Left ventricle myocardium superior (tissue), 1 donor: ENCODE data around the gene MINDY4. TPM values are rescaled to one million over a fixed set of nuclear protein-coding genes. Genes with fewer than 3 reads are reported as not detected.

ENCODE experiments used
- ATAC-seq: fragments of 200-7000 bp; cut with Tn5 transposase; one replicate; pipeline ENCODE4 v1.9.1; 2020; ENCODE audit warnings: mild to moderate bottlenecking, moderate library complexity
- DNase-seq: peaks from one replicate; pipeline ENCODE4 v3.0.0-alpha.2; 2020
- intact Hi-C: fragments of 100-400 bp; cut with micrococcal nuclease; formaldehyde crosslinking; loops from one replicate; pipeline ENCODE4 v1.11.0; 2022
- long read RNA-seq: library from polyadenylated mRNA; unstranded; transcript quantifications from one replicate; pipeline ENCODE4 v2.0.0, GENCODE V29; 2021
- total RNA-seq: library from RNA; stranded (reverse); fragmentation: NEBNext Ultra II Directional; extraction: Animal tissue kit (Norgen Biotek cat#: 25700); gene quantifications from one replicate; pipeline ENCODE4 v1.2.1, GENCODE V29; 2021
- donor health status: DM: no; HTN: yes; CAD: no; lungs with severe emphysema.

The MINDY4 gene
- total RNA-seq: 4.9 TPM
- long read RNA-seq, partial matches to known transcripts: 0 of 2 reads
- long read RNA-seq, other reads (novel, unspliced or antisense): 1 of 2 reads

DNA sequence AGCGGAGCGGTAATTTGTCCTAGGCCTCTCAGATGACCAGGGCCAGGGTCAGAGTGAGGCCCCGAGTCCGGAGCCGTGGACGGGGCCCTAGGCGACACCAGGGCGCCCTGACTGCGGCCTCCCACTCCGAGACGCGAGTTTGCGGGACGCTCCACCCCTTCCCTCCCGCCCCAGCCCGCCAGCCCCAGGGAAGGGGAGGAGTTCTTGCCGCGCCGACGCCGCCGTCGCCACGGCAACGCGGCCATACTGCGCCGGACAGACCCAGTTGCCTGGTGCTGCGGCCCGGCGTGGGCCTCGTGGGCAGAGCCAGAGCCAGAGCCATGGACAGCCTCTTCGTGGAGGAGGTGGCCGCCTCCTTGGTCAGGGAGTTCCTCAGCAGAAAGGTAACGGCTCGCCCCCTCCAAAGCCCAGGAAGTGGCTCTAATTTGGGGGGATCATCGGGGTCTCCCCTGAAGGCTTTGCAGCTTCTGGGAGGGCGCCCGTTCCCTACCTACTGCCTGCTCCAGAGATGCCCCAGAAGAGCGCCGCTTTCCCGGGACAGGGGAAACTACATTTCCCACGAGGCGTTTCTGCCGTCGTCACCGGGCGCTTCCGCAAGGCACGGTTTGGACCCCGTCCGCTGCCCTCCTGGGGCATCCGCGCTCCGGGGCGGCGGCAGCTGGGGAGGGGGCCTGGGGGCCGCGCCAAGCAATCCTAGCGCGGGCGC is at the start of gene MINDY4:
TSS of gene MINDY4 (plus strand) at position 244 of the 706 bp plus-strand sequence. CDS start at position 321, 77 bp downstream.
- DNase-seq: peak; percentile 92
- intact Hi-C loops: no loop called here
- peak; percentile 97 for ATAC-seq

- no peak for DNase-seq
- no peak for ATAC-seq
These were observed 49.0 kb upstream of the MINDY4 start for GRCh38 chr7:30722187-30722586.

DNA sequence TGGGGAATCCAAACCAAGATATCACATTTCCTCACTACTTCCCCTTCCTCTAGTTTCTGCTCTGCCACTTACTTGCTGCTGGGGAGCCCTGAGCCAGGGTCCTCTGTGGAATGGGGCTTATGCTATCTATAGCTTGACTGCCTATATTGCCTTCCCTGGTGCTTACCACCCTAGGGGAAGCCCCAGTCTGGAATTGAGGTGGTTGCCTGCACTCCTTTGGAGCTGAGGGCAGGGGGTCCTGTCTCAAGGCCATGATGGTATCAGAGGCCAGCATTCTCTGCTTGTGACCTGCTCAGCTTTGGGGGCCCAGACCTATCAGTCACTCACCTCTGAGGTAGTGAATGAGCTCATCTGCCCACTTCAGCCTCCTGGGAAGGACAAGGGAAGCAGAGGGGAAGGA is 48.5 kb upstream of the MINDY4 start:
- no peak for ATAC-seq
- DNase-seq: no peak
- intact Hi-C loops: no loop called here

More at GRCh38 chr7:30722187-30722586, 49.0 kb upstream of the MINDY4 start:
- intact Hi-C loops: no loop called here

- DNase-seq (no peak), ATAC-seq (no peak)
- intact Hi-C loops: no loop called here
These were observed 47.4 kb upstream of the MINDY4 start for GRCh38 chr7:30723776-30724175.

GRCh38 chr7:30726296-30727006 is 44.8 kb upstream of the MINDY4 start:
- intact Hi-C loops: no loop called here
- ATAC-seq: no peak

GRCh38 chr7:30727061-30727945 is 43.9 kb upstream of the MINDY4 start:
- no peak for ATAC-seq
- intact Hi-C loops: no loop called here
- no peak for DNase-seq

More at GRCh38 chr7:30726296-30727006, 44.8 kb upstream of the MINDY4 start:
- DNase-seq: no peak

- intact Hi-C loops: no loop called here
- no peak for DNase-seq
- ATAC-seq: no peak
These were observed 42.6 kb upstream of the MINDY4 start for GRCh38 chr7:30728591-30729100.

- intact Hi-C loops: no loop called here
- ATAC-seq: peak; percentile 66
These were observed 41.6 kb upstream of the MINDY4 start for GRCh38 chr7:30729642-30730041.

DNA sequence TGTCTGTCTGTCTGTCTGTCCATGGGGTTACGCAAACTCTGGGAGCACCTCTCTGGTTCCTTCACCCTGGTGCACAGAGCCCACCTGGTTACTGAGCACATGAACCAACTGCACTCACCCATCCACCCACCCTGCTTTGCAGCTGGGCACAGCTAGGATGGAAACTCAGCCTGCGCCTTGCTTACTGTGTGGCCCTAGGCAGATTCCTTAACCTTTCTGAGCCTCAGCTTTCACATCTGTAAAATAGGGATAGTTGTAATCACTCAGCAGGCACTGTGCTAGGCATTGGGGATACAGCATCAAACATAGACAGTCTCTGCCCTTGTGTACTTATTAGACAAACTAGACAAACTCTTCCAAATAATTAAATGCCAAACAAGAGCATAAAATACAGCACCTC is 41.1 kb upstream of the MINDY4 start:
- intact Hi-C loops: no loop called here
- ATAC-seq (no peak), DNase-seq (no peak)

More at GRCh38 chr7:30729642-30730041, 41.6 kb upstream of the MINDY4 start:
- no peak for DNase-seq

- DNase-seq: no peak
- intact Hi-C loops: no loop called here
- no peak for ATAC-seq
These were observed 40.2 kb upstream of the MINDY4 start for GRCh38 chr7:30730996-30731395.

DNA sequence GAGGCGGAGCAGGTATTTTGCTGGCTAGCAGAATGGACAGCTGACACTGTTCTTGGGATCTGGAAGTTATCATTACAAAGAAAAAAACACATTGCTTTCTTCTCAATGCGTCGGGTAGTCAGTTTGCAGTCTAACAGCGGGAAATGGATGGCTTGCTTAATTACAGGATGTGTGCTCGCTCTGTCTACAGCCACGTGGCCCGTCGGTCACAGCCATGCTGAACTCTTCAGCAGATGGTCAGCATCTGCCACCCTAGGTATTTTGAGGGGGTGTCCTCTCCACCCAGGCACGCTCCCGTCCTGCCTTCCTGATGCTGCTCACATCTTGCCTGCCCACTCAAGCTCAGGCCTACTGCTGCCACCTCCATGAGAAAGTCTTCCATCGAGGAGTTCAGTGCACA is 39.6 kb upstream of the MINDY4 start:
- intact Hi-C loops: no loop called here

DNA sequence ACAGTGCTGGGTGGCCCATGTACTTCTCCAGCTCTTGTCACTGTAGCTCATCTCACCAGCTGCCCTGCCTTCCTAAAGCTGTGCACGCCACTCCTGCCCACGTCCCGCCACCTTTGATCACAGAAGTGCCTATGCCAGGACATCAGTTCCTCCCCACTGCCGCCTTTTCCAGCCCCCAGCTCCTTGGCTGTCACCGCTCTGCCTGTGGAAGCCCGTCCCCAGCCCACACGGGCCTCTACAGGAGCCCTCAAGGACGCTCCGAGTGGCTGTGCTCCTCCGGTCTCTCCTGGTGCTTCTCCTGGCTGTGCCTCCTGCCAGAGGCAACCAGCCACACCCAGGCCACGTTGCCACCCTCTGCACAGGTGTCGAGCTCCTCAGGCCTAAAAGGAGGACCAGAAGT is 38.6 kb upstream of the MINDY4 start:
- intact Hi-C loops: no loop called here
- DNase-seq: no peak
- no peak for ATAC-seq

More for the DNA sequence above, 39.6 kb upstream of the MINDY4 start:
- no peak for DNase-seq
- no peak for ATAC-seq

GRCh38 chr7:30733216-30733615 is 38.0 kb upstream of the MINDY4 start:
- no peak for DNase-seq
- intact Hi-C loops: no loop called here
- ATAC-seq: no peak

- intact Hi-C loops: no loop called here
- ATAC-seq: no peak
- no peak for DNase-seq
These were observed 37.5 kb upstream of the MINDY4 start for GRCh38 chr7:30733691-30734090.

- intact Hi-C loops: no loop called here
- ATAC-seq: no peak
- no peak for DNase-seq
These were observed 36.7 kb upstream of the MINDY4 start for GRCh38 chr7:30734497-30734896.

DNA sequence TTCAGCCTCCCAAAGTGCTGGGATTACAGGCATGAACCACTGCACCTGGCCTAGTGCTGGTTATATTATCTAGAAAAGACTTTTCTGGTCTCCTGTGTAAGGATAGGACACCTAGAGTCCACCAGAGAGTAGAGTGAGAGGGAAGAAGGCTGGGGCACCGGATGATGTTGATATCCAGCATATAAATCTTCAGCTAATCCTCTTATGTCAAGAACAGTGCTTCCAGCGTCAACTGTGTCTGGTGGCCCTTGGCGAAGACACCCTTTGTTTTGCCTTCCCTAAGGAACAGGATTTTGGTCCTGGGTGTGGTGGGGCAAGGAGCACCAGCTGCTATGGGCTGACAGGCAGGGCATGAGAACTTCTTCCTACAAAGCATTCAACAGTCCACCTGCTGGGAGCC is 35.6 kb upstream of the MINDY4 start:
- intact Hi-C loops: no loop called here
- DNase-seq (no peak), ATAC-seq (no peak)

DNA sequence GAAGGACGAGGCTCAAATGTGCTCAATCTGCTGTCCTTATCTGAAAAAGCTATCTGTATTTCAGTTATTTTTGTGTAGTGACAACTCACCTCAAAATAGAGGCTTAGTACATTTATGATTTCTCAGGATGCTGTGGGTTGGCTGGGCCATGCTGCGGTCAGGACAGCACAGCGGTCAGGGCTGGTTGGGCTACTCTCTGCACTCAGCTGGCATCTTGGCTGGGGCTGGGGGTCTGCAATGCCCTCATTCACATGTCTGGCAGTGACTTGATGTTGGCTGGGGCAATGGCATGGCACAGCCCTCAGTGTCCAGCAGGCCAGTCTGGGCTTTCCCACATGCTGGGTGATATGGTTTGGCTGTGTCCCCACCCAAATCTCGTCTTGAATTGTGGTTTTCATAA is 34.9 kb upstream of the MINDY4 start:
- intact Hi-C loops: no loop called here
- DNase-seq (no peak), ATAC-seq (no peak)

- ATAC-seq: no peak
- no peak for DNase-seq
- intact Hi-C loops: no loop called here
These were observed 32.9 kb upstream of the MINDY4 start for GRCh38 chr7:30738026-30738915.
